ENCODE measurements around the gene TMEM218. TPM values are rescaled to one million over a fixed set of nuclear protein-coding genes. Genes with fewer than 3 reads are reported as not detected.
A peak's percentile ranks its signal among the peaks of the same experiment; 100 is the strongest.

Gene TMEM218
- total and polyA plus RNA-seq, 10 of the 15 experiments (the other 5 are each of a cell fraction or from before 2014, with no cell fraction given): 11.2 to 50.3 (median 28.8) TPM

- H3K79me2 ChIP-seq (ENCODE audit: control insufficient read depth, insufficient read depth, low read length): no peaks in the 10 kb centered on the region
- no peaks in the 10 kb centered on the region for H3K4me1 ChIP-seq (ENCODE audit: control insufficient read depth, insufficient read depth, low read length)
- no peaks in the 10 kb centered on the region for H3K36me3 ChIP-seq (ENCODE audit: control insufficient read depth in 2 of 2, insufficient read depth in 2 of 2, low read length in 1 of 2)
- ChIA-PET CTCF (interaction anchor here (0.7 to 6.5 kb wide), 54 partner anchors 15 to 473 kb away, joined by 3 to 100 read pairs (median 4); partner anchors contain the start of genes CCDC15, SIAE, SLC37A2 and SPA17), SMC1A (ENCODE audit: uncharacterized antibody, unreplicated experiment) (interaction anchor here (0.6 to 5.9 kb wide), 32 partner anchors 8 to 295 kb away, joined by 3 to 52 read pairs (median 4); partner anchors contain the start of genes CCDC15, SLC37A2 and TMEM218), POLR2A (interaction anchor here (0.5 kb wide), 1 partner anchor 449 kb away, joined by 3 read pairs; no protein-coding TSS in a partner anchor), RAD21 (ENCODE audit: unreplicated experiment) (interaction anchor here (0.6 to 4.2 kb wide), 21 partner anchors 9 to 287 kb away, joined by 3 to 44 read pairs (median 4); partner anchors contain the start of genes CCDC15, SLC37A2 and TMEM218)
- WGBS (ENCODE audit: insufficient coverage, insufficient replicate concordance, low lambda C conversion rate, missing lambda C conversion rate): 17% methylated on average over 18 of the region's 18 CpGs
- H3K4me2 ChIP-seq (ENCODE audit: control insufficient read depth, insufficient read depth): no peak overlapping the region; the same call in 1 of the 2 replicates
- H4K20me1 ChIP-seq (ENCODE audit: control insufficient read depth, insufficient read depth): no peaks in the 10 kb centered on the region
- DNase-seq (ENCODE audit: low read depth, low spot score): no peak
- no peak overlapping the region for H3K9ac ChIP-seq (ENCODE audit: control insufficient read depth, insufficient read depth, low read length)
- peaks cover 0 to 2% of the 10 kb centered on the region in 2 experiments; a peak in 1 of 4 replicates for H3K27me3 ChIP-seq (replicated peaks in 1 of 2; ENCODE audit: control insufficient read depth in 2 of 2, insufficient read depth in 2 of 2, low read length in 1 of 2)
- H2AFZ ChIP-seq (ENCODE audit: control insufficient read depth, low read depth, low read length): no peak overlapping the region
- in situ Hi-C loops (cut with MboI) (loop anchor here (10.0 kb wide), 1 partner anchor 187 kb away; the partner anchor contains the start of gene CCDC15), intact Hi-C loops (cut with micrococcal nuclease; ENCODE audit: unreplicated experiment) (loop anchor here (1.0 to 10.0 kb wide), 4 partner anchors 51 to 257 kb away; partner anchors contain the start of gene SLC37A2)
- ATAC-seq: peak; percentile 98
- no TSS peak for BruUV-seq (replicated peaks)
- no peaks in the 10 kb centered on the region for H3K9me3 ChIP-seq (replicated peaks; ENCODE audit: control insufficient read depth, insufficient read depth, low read length)
- peak; percentile 73 for FAIRE-seq
- no peak overlapping the region for H3K4me3 ChIP-seq
- H3K27ac ChIP-seq (ENCODE audit: control insufficient read depth, insufficient read depth): no peak overlapping the region
- TF ChIP-seq YY1 (IDR thresholded peaks at IDR 0.05; ENCODE audit: low read depth, low read length): peak; percentile 62; the same call in 1 of the 2 replicates
- TF ChIP-seq POLR2A (IDR thresholded peaks at IDR 0.05; ENCODE audit: low read depth, low read length): no peak
- peak; percentile 96 for TF ChIP-seq SMC3 (IDR thresholded peaks at IDR 0.05; ENCODE audit: borderline replicate concordance, low read length)
- TF ChIP-seq CBX5 (IDR thresholded peaks at IDR 0.05; ENCODE audit: low read depth): no peak
- no peak for TF ChIP-seq BCLAF1 (IDR thresholded peaks at IDR 0.05)
- TF ChIP-seq CHD2 (IDR thresholded peaks at IDR 0.05; ENCODE audit: borderline replicate concordance, low read depth, low read length): peak; percentile 46; the same call in 1 of the 2 replicates
- no peak for TF ChIP-seq SIN3A (IDR thresholded peaks at IDR 0.05; ENCODE audit: low read depth, low read length)
- no peak for TF ChIP-seq GATAD2B (conservative IDR thresholded peaks at IDR 0.05; ENCODE audit: low read depth)
- no peak for TF ChIP-seq ZBED1 (IDR thresholded peaks at IDR 0.05; ENCODE audit: borderline replicate concordance)
- no peak for TF ChIP-seq SIX5 (IDR thresholded peaks at IDR 0.05; ENCODE audit: low read depth, low read length, severe bottlenecking)
- TF ChIP-seq EP300 (IDR thresholded peaks at IDR 0.05; ENCODE audit: borderline replicate concordance in 1 of 2, control insufficient read depth in 1 of 2, low read depth in 2 of 2, low read length in 2 of 2): no peak
- no peak for TF ChIP-seq HDAC2 (IDR thresholded peaks at IDR 0.05)
- TF ChIP-seq PKNOX1 (IDR thresholded peaks at IDR 0.05): no peak
- no peak for TF ChIP-seq SP1 (IDR thresholded peaks at IDR 0.05; ENCODE audit: low read depth, low read length)
- no peak for TF ChIP-seq HDAC6 (IDR thresholded peaks at IDR 0.05; ENCODE audit: unreplicated experiment)
- TF ChIP-seq ZNF207 (IDR thresholded peaks at IDR 0.05; ENCODE audit: borderline replicate concordance): no peak
- no peak for TF ChIP-seq RELA (IDR thresholded peaks at IDR 0.05; ENCODE audit: borderline replicate concordance, partially characterized antibody)
These were observed 30.5 kb upstream of the TMEM218 start for GRCh38 chr11:125141686-125142535.
